ENCODE data around the gene MASP1.

- TF ChIP-seq POLR2A (IDR thresholded peaks at IDR 0.05): no peak
- TF ChIP-seq CTCF (IDR thresholded peaks at IDR 0.05): no peak
These were observed 26.6 kb downstream of the MASP1 start for GRCh38 chr3:187264911-187265310.

Measured in lower leg skin (tissue), 3 donors.